Astrocyte (in vitro differentiated cells and primary cell): ENCODE results near the gene ADGRD2.

ENCODE experiments used
- CTCF ChIP-seq: IDR thresholded peaks from 2 replicates; pipeline ENCODE4 v1.5.1; 2011; ENCODE audit warnings: low read depth, mild to moderate bottlenecking, inconsistent platforms, low read length, moderate library complexity; ENCODE audit not compliant: insufficient read depth
- EZH2 ChIP-seq: IDR thresholded peaks from 2 replicates; pipeline ENCODE4 v1.6.1; 2012; ENCODE audit warnings: mild to moderate bottlenecking, low read length, inconsistent platforms; ENCODE audit not compliant: insufficient read depth

- TF ChIP-seq CTCF: no peak
- TF ChIP-seq EZH2: no peak
Observed at GRCh38 chr9:124479371-124479770, 29.1 kb downstream of the ADGRD2 start.
